BLaER1 (cell line): ENCODE results near the gene LCORL.

Experiments used
- H3K27ac ChIP-seq: shearing (Covaris generic); formaldehyde crosslinking; 2 replicates; pipeline ENCODE4 v1.8.1; 2022
- H3K27me3 ChIP-seq: shearing (Covaris generic); formaldehyde crosslinking; 2 replicates; pipeline ENCODE4 v1.8.1; 2022
- H3K36me3 ChIP-seq: shearing (Covaris generic); formaldehyde crosslinking; 2 replicates; pipeline ENCODE4 v1.8.1; 2022
- H3K4me1 ChIP-seq: shearing (Covaris generic); formaldehyde crosslinking; 2 replicates; pipeline ENCODE4 v1.8.1; 2022
- H3K4me2 ChIP-seq: shearing (Covaris generic); formaldehyde crosslinking; 2 replicates; pipeline ENCODE4 v1.8.1; 2022
- H3K4me3 ChIP-seq: shearing (Covaris generic); formaldehyde crosslinking; 2 replicates; pipeline ENCODE4 v1.8.1; 2022
- H3K9ac ChIP-seq: shearing (Covaris generic); formaldehyde crosslinking; 2 replicates; pipeline ENCODE4 v1.8.1; 2022
- H3K9me3 ChIP-seq: shearing (Covaris generic); formaldehyde crosslinking; 2 replicates; pipeline ENCODE4 v1.8.1; 2022
- H4K20me1 ChIP-seq: shearing (Covaris generic); formaldehyde crosslinking; 2 replicates; pipeline ENCODE4 v1.8.1; 2022
- Cebpa-rat ChIP-seq: shearing (Covaris generic); IDR thresholded peaks from 2 replicates; pipeline ENCODE4 v1.8.1; 2022

The LCORL gene

GRCh38 chr4:17941731-17942130, 79.8 kb downstream of the LCORL start:
- H3K27ac ChIP-seq, result no peak overlapping the region
- H3K9ac ChIP-seq, result no peak overlapping the region
- no peaks in the 10 kb centered on the region for H3K4me1 ChIP-seq
- no peaks in the 10 kb centered on the region for H3K27me3 ChIP-seq
- H3K4me2 ChIP-seq, result no peak overlapping the region
- no peak for TF ChIP-seq Cebpa-rat
- H4K20me1 ChIP-seq, result no peaks in the 10 kb centered on the region
- H3K36me3 ChIP-seq, result peaks cover 29% of the 10 kb centered on the region
- no peaks in the 10 kb centered on the region for H3K9me3 ChIP-seq
- H3K4me3 ChIP-seq, result no peak overlapping the region

DNA sequence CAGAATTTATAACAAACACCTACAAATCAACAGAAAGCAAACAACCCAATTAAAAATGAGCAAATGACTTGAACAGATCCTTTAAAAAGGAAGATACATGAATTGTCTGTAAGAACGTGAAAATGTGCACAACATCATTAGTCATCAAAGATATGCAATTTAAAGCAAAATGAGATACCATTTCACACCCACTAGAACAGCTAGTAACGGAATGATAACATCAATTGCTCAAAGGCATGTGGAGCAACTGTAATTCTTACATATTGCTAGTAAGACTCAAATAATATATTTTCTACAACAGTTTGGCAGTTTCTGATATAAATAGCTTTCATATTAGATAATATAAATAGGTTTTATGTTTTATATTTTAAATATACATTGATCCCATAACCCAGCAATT, 82.5 kb downstream of the LCORL start:
- H4K20me1 ChIP-seq, result no peaks in the 10 kb centered on the region
- H3K36me3 ChIP-seq, result peaks cover 27% of the 10 kb centered on the region
- H3K27me3 ChIP-seq, result no peaks in the 10 kb centered on the region
- H3K4me1 ChIP-seq, result no peaks in the 10 kb centered on the region
- no peak overlapping the region for H3K27ac ChIP-seq
- H3K4me2 ChIP-seq, result no peak overlapping the region
- H3K4me3 ChIP-seq, result no peak overlapping the region
- no peak overlapping the region for H3K9ac ChIP-seq
- no peaks in the 10 kb centered on the region for H3K9me3 ChIP-seq
- no peak for TF ChIP-seq Cebpa-rat

GRCh38 chr4:17934286-17934685, 87.3 kb downstream of the LCORL start:
- H3K9me3 ChIP-seq, result peaks cover 10% of the 10 kb centered on the region
- no peak overlapping the region for H3K4me2 ChIP-seq
- no peak overlapping the region for H3K27ac ChIP-seq
- no peaks in the 10 kb centered on the region for H4K20me1 ChIP-seq
- H3K4me1 ChIP-seq, result no peaks in the 10 kb centered on the region
- TF ChIP-seq Cebpa-rat, result no peak
- H3K36me3 ChIP-seq, result peaks cover 16% of the 10 kb centered on the region; the same call in 1 of the 2 replicates
- H3K9ac ChIP-seq, result no peak overlapping the region
- no peaks in the 10 kb centered on the region for H3K27me3 ChIP-seq
- no peak overlapping the region for H3K4me3 ChIP-seq

DNA sequence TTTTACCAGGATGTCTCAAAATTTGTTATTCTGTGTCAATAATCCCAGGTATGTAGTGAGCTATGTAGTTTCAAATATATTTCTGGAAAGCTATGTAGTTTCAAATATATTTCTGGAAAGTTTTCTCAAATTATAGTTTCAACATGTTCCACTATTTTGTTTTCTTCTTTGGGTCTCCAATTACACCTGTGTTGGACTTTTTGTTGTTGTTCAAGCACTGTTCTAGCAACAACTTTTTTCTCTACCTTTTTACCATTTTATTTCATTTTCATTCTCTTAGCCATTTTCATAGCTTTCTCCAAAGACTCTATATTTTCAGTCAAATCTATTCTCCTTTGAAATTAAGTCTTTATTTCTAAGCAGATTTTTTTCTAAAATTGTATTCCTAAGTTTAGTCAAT, 88.4 kb downstream of the LCORL start:
- H3K9ac ChIP-seq, result no peak overlapping the region
- no peak overlapping the region for H3K4me2 ChIP-seq
- no peak overlapping the region for H3K4me3 ChIP-seq
- TF ChIP-seq Cebpa-rat, result no peak
- H4K20me1 ChIP-seq, result no peaks in the 10 kb centered on the region
- H3K27ac ChIP-seq, result no peak overlapping the region
- peaks cover 14% of the 10 kb centered on the region for H3K9me3 ChIP-seq
- H3K36me3 ChIP-seq, result peaks cover 14% of the 10 kb centered on the region
- H3K27me3 ChIP-seq, result no peaks in the 10 kb centered on the region
- H3K4me1 ChIP-seq, result no peaks in the 10 kb centered on the region

DNA sequence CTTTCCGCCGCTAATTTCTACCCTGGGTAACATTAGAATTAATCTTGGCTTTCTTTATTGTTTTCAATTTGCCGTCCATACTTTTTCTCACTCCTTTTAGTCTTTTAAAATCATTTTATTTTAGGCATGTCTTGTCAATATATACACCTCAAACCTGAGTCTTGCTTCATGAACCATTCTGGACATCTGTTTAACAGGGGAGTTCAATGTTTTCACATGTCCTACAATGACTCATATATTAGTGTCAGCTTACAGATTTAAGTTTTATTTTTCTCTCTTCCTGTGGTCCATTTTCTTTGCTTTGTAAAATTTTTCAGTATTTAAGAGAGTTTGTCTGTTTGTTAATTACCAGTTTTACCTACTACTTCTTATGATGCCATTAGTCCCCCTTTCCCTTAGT, 89.5 kb downstream of the LCORL start:
- no peak for TF ChIP-seq Cebpa-rat
- Histone ChIP-seq H4K20me1 (no peaks in the 10 kb centered on the region), H3K27ac (no peak overlapping the region), H3K27me3 (no peaks in the 10 kb centered on the region), H3K9me3 (peaks cover 16% of the 10 kb centered on the region), H3K4me1 (no peaks in the 10 kb centered on the region), H3K4me2 (no peak overlapping the region), H3K4me3 (no peak overlapping the region), H3K36me3 (peaks cover 22% of the 10 kb centered on the region), H3K9ac (no peak overlapping the region)

DNA sequence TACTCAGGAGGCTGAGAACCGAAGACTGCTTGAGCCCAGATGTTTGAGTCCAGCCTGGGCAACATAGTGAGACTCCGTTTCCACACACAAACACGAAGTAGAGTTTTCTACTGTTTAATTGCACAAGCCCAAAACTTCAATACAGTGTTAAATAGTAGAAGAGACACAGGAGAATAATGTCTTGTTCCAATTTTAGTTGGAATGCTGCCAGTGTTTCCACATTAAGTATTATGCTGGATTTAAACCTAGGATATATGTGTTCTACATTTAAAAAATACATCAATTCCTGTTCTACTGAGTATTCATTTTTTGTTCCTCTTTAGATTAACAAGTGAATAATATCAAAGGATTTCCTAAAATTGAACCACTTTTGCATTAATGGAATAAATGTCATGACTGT, 91.3 kb downstream of the LCORL start:
- Histone ChIP-seq H3K36me3 (peaks cover 38% of the 10 kb centered on the region), H3K9ac (no peak overlapping the region), H3K27me3 (no peaks in the 10 kb centered on the region), H3K9me3 (peaks cover 25% of the 10 kb centered on the region), H3K4me3 (no peak overlapping the region), H4K20me1 (no peaks in the 10 kb centered on the region), H3K27ac (no peak overlapping the region), H3K4me1 (no peaks in the 10 kb centered on the region), H3K4me2 (no peak overlapping the region)
- TF ChIP-seq Cebpa-rat, result no peak

DNA sequence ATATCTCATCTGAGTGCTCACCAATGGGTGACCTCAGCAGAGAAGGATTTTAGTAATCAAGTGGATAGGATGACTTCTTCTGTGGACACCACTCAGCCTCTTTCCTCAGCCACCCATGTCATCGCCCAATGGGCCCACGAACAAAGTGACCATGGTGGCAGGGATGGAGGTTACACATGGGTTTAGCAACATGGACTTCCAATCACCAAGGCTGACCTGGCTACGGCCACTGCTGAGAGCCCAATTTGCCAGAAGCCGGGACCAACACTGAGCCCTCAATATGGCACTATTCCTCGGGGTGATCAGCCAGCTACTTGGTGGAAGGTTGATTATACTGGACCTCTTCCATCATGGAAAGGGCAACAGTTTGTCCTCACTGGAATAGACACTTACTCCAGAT, 97.4 kb downstream of the LCORL start:
- H3K9me3 ChIP-seq, result peaks cover 25% of the 10 kb centered on the region
- H3K36me3 ChIP-seq, result peaks cover 71% of the 10 kb centered on the region
- H3K4me3 ChIP-seq, result no peak overlapping the region
- no peak for TF ChIP-seq Cebpa-rat
- no peaks in the 10 kb centered on the region for H3K27me3 ChIP-seq
- H4K20me1 ChIP-seq, result no peaks in the 10 kb centered on the region
- H3K27ac ChIP-seq, result no peak overlapping the region
- H3K9ac ChIP-seq, result no peak overlapping the region
- 0 out of 2 replicates have a peak, but pooled peaks cover 5% of the 10 kb centered on the region for H3K4me1 ChIP-seq
- no peak overlapping the region for H3K4me2 ChIP-seq

DNA sequence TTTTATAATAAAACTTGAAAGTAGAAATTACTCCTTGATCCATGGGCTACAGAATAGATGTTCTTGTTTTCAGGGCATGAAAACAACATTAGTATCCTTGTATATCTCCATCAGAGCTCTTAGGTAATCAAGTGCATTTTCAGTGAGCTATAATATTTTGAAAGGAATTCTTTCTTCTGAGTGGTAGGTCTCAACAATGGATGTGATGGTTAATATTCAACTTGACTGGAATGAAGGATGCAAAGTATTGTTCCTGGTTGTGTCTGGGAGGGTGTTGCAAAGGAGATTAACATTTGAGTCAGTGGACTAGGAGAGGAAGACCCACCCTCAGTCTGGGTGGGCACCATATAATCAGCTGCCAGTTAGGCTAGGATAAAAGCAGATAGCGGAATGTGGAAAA, 100.1 kb downstream of the LCORL start:
- Histone ChIP-seq H3K36me3 (peaks cover 67% of the 10 kb centered on the region), H3K4me1 (0 out of 2 replicates have a peak, but pooled peaks cover 5% of the 10 kb centered on the region), H3K27ac (no peak overlapping the region), H3K4me2 (no peak overlapping the region), H3K9ac (no peak overlapping the region), H3K4me3 (no peak overlapping the region), H3K27me3 (no peaks in the 10 kb centered on the region), H3K9me3 (peaks cover 26% of the 10 kb centered on the region), H4K20me1 (no peaks in the 10 kb centered on the region)
- TF ChIP-seq Cebpa-rat, result no peak

DNA sequence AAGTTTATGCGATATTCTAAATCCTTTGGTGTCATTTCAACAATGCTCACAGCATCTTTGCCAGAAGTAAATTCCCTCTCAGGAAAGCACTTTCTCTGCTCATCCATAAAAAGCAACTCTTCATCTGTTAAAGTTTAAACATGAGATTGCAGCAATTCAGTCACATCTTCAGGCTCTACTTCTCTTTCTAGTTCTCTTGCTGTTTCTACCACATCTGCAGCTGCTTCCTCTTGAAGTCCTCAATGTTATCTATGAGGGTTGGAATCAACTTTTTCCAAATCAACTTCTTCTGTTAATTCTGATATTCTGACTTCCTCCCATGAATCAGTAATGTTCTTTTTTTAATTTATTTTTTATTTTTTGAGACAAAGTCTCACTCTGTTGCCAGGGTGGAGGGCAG, 100.9 kb downstream of the LCORL start:
- peaks cover 68% of the 10 kb centered on the region for H3K36me3 ChIP-seq
- H3K9ac ChIP-seq, result no peak overlapping the region
- no peak overlapping the region for H3K27ac ChIP-seq
- H3K4me2 ChIP-seq, result no peak overlapping the region
- H3K4me1 ChIP-seq, result 0 out of 2 replicates have a peak, but pooled peaks cover 5% of the 10 kb centered on the region
- H3K9me3 ChIP-seq, result peaks cover 20% of the 10 kb centered on the region
- no peaks in the 10 kb centered on the region for H3K27me3 ChIP-seq
- no peaks in the 10 kb centered on the region for H4K20me1 ChIP-seq
- TF ChIP-seq Cebpa-rat, result no peak
- no peak overlapping the region for H3K4me3 ChIP-seq

DNA sequence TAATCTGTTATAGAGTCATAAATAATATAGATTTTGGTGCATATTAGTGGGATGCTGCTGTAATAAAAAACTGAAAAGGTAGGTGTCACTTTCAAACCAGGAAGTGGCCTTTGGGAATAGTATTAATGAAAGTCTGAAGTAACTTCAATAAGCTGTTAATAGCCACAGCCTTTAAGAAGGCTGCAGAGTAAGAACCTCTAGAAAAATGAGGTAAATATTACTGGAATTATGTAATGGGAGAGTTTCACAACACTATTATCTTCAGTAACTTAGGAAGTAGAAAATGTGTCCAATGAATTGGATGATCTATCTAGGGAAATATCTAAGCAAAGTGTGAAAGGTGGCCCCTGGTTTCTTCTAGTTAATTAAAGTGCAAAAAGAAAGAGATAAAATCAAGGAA, 106.1 kb downstream of the LCORL start:
- Histone ChIP-seq H3K27me3 (no peaks in the 10 kb centered on the region), H3K27ac (no peak overlapping the region), H3K9me3 (peaks cover 8% of the 10 kb centered on the region), H4K20me1 (no peaks in the 10 kb centered on the region; the same call in 1 of the 2 replicates), H3K4me3 (no peak overlapping the region), H3K9ac (no peak overlapping the region), H3K4me2 (no peak overlapping the region), H3K36me3 (peaks cover 57% of the 10 kb centered on the region), H3K4me1 (no peaks in the 10 kb centered on the region)
- no peak for TF ChIP-seq Cebpa-rat

DNA sequence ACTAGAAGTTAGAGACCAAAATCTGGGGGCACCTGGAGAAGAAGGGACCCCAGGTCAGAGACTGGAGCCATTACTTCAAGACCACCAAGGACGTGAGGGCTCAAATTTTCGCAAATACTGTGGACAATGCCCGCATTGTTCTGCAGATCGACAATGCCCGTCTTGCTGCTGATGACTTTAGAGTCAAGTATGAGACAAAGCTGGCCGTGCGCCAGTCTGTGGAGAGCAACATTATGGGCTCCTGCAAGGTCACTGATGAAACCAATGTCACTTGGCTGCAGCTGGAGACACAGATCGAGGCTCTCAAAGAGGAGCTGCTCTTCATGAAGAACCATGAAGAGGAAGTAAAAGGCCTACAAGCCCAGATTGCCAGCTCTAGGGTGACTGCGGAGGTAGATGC, 109.5 kb downstream of the LCORL start:
- Histone ChIP-seq H4K20me1 (no peaks in the 10 kb centered on the region; the same call in 1 of the 2 replicates), H3K9me3 (peaks cover 5% of the 10 kb centered on the region; the same call in 1 of the 2 replicates), H3K4me1 (no peaks in the 10 kb centered on the region), H3K4me2 (no peak overlapping the region), H3K27ac (no peak overlapping the region), H3K27me3 (no peaks in the 10 kb centered on the region), H3K36me3 (peaks cover 50% of the 10 kb centered on the region), H3K9ac (no peak overlapping the region), H3K4me3 (no peak overlapping the region)
- no peak for TF ChIP-seq Cebpa-rat
